Measurements from ENCODE around the gene TUBGCP6. TPM values are rescaled to one million over a fixed set of nuclear protein-coding genes. Genes with fewer than 3 reads are reported as not detected.
"Not testable (repeated sequence)": the region's sequence is repeated elsewhere in the genome, so short reads cannot be mapped to it uniquely, and the experiment has no call there.

Gene TUBGCP6
- total RNA-seq, 1 experiment from 2014 or later = 6.7 TPM

- no peak for DNase-seq (ENCODE audit: low read depth)
Measured at GRCh38 chr22:50169774-50170341, 75.0 kb downstream of the TUBGCP6 start.

GRCh38 chr22:50169181-50169759 lies 75.6 kb downstream of the TUBGCP6 start:
- DNase-seq (ENCODE audit: low read depth) = no peak

GRCh38 chr22:50168490-50169180 lies 76.2 kb downstream of the TUBGCP6 start:
- not testable (repeated sequence) for DNase-seq (ENCODE audit: low read depth)

GRCh38 chr22:50167689-50168489 lies 76.9 kb downstream of the TUBGCP6 start:
- no peak for DNase-seq (ENCODE audit: low read depth)

Other genes starting within 250 kb of the TUBGCP6 start
- gene IL17REL, start 232.3 kb downstream of the TUBGCP6 start, total RNA-seq (2014; rRNA removed; shearing (Covaris generic)) = not detected in 2 replicates
- not detected in 2 replicates for gene TTLL8, start 186.7 kb downstream of the TUBGCP6 start, total RNA-seq (2014; rRNA removed; shearing (Covaris generic))
- gene MLC1, start 159.6 kb downstream of the TUBGCP6 start, total RNA-seq (2014; rRNA removed; shearing (Covaris generic)) = not detected in 2 replicates
- 0.29 TPM in 1 of 2 replicates, not detected in the other for gene MOV10L1, start 155.0 kb downstream of the TUBGCP6 start, total RNA-seq (2014; rRNA removed; shearing (Covaris generic))
- gene PANX2, start 74.3 kb downstream of the TUBGCP6 start, total RNA-seq (2014; rRNA removed; shearing (Covaris generic)) = 0.49 TPM in 1 of 2 replicates, not detected in the other
- gene TRABD, start 59.1 kb downstream of the TUBGCP6 start, total RNA-seq (2014; rRNA removed; shearing (Covaris generic)) = 11.2 and 11.6 TPM in 2 replicates
- gene SELENOO, start 44.0 kb downstream of the TUBGCP6 start, total RNA-seq (2014; rRNA removed; shearing (Covaris generic)) = 9.4 and 13.7 TPM in 2 replicates
- 4.2 and 5.0 TPM in 2 replicates for gene HDAC10, start 6.2 kb upstream of the TUBGCP6 start, total RNA-seq (2014; rRNA removed; shearing (Covaris generic))
- 6.7 and 13.2 TPM in 2 replicates for gene MAPK12, start 16.7 kb upstream of the TUBGCP6 start, total RNA-seq (2014; rRNA removed; shearing (Covaris generic))
- gene MAPK11, start 25.4 kb upstream of the TUBGCP6 start, total RNA-seq (2014; rRNA removed; shearing (Covaris generic)) = 1.8 TPM in 2 replicates
- 27.6 and 37.1 TPM in 2 replicates for gene PLXNB2, start 62.6 kb upstream of the TUBGCP6 start, total RNA-seq (2014; rRNA removed; shearing (Covaris generic))
- 0.68 and 2.2 TPM in 2 replicates for gene DENND6B, start 82.0 kb upstream of the TUBGCP6 start, total RNA-seq (2014; rRNA removed; shearing (Covaris generic))
- 15.3 and 18.3 TPM in 2 replicates for gene PPP6R2, start 98.3 kb upstream of the TUBGCP6 start, total RNA-seq (2014; rRNA removed; shearing (Covaris generic))
- 21.5 and 34.1 TPM in 2 replicates for gene SBF1, start 230.0 kb upstream of the TUBGCP6 start, total RNA-seq (2014; rRNA removed; shearing (Covaris generic))
- 0.20 and 0.24 TPM in 2 replicates for gene ADM2, start 236.5 kb upstream of the TUBGCP6 start, total RNA-seq (2014; rRNA removed; shearing (Covaris generic))
- gene MIOX, start 241.8 kb upstream of the TUBGCP6 start, total RNA-seq (2014; rRNA removed; shearing (Covaris generic)) = 0.12 TPM in 1 of 2 replicates, not detected in the other

Measured in RPMI7951 (cell line).